Stimulated activated CD8-positive, alpha-beta memory T cell treated with anti-CD3 and anti-CD28 coated beads, Interleukin-4, amount 100 ng/mL, for 1 hour (primary cell): ENCODE measurements around the gene IL1RAPL2.
A peak's percentile ranks its signal among the peaks of the same experiment; 100 is the strongest.
"Not testable (repeated sequence)": the region's sequence is repeated elsewhere in the genome, so short reads cannot be mapped to it uniquely, and the experiment has no call there.

Experiments
- DNase-seq, 2 donors: peaks; one replicate each; pipeline ENCODE4 v3.0.0-alpha.2; 2020; ENCODE audit warnings: low read depth in 2 of 2, low spot score in 1 of 2

IL1RAPL2 gene

GRCh38 chrX:104854188-104854587 is 288.2 kb downstream of the IL1RAPL2 start:
- DNase-seq, result no peak

GRCh38 chrX:104854790-104855340 is 288.9 kb downstream of the IL1RAPL2 start:
- no peak for DNase-seq

DNA sequence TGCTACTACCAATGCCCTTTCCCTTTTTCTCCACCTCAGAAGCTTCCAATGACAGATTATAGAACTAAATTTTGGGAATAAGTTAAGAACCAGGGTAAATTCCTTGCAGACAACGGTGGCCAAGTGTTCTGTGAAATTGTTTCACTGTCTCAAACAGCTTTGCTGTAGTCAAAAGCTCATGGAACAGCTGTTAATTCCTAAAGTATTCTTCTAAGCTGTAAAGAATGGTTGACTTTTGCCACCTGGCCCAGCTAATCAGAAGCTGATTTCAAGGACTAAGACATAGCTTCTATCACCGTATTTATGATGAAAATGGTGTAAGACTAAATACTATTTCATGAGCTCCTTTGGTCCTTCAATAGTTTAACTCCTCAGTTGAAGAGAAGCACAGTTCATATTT is 297.5 kb downstream of the IL1RAPL2 start:
- DNase-seq, result no peak

GRCh38 chrX:104864296-104864695 is 298.3 kb downstream of the IL1RAPL2 start:
- DNase-seq, result no peak

DNA sequence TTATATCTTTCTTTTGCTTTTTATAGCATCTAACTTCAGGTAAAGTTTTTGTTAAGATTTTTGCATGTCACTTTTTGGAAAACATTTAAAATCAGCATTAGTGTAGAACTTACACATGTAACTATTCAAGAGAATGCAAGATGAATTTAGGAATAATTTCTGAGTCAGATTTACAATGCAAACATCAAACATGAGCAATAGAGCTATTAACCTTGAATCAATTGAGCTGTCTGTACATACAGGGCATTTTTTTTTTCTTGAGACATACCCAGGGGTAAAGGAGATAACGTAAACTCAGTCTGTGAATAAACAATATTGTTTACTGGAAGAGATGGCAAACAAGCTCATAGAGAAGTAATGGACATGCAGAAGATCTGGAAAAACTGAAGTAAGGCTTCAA is 311.5 kb downstream of the IL1RAPL2 start:
- no peak for DNase-seq

DNA sequence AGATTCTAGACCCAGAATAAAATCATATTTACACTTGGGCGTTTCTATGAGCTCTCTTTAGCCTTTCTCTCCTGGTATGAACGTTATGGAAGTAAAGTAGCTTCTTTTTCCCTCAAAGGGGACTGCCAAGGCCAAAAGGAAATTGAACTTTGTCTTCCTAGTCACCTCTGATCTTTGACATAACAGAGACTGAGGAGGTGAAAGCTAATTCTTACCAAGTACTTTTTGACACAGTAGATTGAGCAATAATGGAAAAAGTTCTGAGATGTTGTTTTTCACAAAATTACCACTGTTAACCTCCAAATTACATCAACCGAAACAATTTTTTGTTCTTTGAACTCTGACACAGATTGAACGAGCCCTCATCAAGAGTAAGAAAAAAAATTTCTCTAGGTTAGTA is 336.1 kb downstream of the IL1RAPL2 start:
- no peak for DNase-seq

DNA sequence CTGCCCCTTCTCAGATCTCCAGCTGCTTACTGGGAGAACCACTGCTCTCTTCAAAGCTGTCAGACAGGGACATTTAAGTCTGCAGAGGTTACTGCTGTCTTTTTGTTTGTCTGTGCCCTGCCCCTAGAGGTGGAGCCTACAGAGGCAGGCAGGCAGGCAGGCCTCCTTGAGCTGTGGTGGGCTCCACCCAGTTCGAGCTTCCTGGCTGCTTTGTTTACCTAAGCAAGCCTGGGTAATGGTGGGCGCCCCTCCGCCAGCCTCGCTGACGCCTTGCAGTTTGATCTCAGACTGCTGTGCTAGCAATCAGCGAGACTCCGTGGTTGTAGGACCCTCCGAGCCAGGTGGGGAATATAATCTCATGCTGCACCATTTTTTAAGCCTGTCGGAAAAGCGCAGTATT is 343.7 kb downstream of the IL1RAPL2 start:
- not testable (repeated sequence) for DNase-seq

DNA sequence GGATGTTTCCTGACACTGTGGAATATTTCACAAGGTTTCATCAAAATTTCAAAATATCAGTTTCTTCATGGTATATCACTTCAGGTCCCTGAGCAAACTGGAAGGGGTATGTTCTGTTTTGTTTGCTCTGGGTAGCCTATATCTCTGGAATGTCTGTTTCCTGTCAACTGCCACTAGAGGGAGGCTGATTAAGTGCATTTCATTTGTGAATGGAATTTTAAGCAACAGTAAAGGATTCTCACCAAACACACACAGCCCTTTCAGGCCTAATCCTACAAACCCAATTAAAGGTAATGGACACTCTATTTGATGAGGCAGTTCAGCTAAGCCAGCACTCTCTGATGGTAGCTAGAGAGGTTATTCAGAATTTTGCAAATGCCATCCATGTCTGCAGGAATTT is 347.3 kb downstream of the IL1RAPL2 start:
- DNase-seq, result no peak

- not testable (repeated sequence) for DNase-seq
These were observed 348.7 kb downstream of the IL1RAPL2 start for GRCh38 chrX:104914686-104915085.

DNA sequence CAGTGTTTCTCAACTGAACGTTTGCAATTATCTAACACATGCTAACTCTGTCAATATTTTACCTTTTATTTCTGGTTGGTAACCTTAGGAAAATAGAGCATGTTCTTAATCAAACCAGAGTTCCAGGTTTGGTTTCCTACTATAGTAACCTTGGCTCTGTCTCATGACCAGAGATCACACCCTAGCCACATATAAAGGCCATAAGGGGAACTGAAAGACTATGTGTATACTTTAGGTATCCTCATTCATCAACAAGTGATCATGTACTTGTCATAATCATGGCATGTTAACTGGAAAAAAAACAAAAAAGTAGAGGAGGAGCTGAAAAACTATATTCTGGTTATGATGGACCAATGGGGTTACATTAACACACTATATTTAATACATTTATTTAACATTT is 352.1 kb downstream of the IL1RAPL2 start:
- no peak for DNase-seq

GRCh38 chrX:104921584-104922205 is 355.7 kb downstream of the IL1RAPL2 start:
- no peak for DNase-seq

DNA sequence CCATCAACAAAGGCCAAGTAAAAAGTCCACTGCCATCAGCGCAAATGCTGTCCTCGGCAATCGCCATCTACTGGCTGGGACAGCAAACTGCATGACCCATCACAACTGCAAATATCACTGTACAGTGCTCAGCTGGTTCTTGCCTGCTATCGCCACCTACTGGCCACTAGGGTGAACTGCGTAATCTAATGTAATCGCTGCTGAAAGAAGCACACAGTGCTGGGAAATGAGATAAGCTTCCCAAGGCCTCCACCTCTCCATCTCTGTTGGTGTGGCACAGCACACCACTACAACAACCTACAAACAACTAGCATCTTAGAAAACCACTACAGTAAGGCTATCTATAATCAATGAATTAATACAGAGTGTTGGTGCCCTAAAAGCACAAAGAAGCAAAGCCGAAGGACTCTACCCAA is 356.2 kb downstream of the IL1RAPL2 start:
- DNase-seq, result peak; percentile 3 to 8

DNA sequence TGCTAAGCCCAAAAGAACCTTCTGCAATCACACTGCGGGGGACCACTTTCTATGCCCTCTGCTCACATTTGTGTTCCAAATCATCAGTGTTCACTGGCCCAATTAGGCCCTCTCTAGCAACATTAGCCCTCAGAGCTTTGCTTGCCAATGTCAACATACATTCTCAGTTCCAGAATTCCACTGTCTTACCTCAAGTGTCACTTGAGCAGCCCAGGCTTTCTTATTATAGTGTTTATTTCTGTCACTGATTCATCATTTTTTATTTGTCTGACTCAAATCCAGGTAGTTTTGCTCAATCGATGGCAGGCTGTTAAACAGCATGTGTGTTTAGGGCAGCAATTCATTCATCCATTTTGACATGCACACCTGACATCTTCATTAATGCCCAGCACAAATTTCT is 363.3 kb downstream of the IL1RAPL2 start:
- DNase-seq, result no peak

DNA sequence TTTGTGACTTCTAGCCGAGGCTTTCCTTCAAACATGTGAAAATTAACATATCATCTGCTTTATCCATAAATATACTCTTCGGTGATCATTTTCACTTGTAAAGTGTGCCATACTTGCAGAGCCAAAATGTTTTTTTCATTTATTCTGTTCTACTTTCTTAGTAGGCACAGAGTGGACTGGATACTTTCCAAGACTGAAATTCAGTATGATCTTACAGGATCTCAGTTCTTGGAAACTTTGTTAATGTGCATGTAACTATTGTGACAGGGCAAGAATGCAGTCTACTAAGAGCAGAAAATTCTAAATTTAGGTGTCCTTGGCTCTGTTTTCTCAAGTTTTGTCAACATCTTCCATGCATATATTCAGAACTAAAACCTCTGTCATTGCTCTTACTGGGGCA is 369.6 kb downstream of the IL1RAPL2 start:
- no peak for DNase-seq

DNA sequence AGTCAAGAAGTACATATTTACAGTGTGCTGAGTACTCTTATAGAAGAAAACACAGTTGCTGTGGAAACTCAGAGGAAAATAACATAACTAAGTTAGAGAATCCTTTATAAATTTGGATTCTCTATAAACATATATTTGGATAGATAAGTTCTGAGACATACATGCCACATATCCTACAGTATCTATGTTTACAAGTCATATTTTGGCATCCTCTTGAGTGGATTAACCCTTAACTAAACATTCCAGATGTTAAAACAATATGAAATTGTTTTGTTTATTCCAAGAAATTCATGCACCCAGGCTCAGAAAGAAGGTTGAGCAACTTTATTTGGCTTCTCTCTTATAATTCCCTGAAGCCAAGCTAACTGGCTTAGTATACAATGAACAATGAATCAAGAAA is 387.3 kb downstream of the IL1RAPL2 start:
- no peak for DNase-seq

- no peak for DNase-seq
These were observed 395.9 kb downstream of the IL1RAPL2 start for GRCh38 chrX:104961926-104962325.

DNA sequence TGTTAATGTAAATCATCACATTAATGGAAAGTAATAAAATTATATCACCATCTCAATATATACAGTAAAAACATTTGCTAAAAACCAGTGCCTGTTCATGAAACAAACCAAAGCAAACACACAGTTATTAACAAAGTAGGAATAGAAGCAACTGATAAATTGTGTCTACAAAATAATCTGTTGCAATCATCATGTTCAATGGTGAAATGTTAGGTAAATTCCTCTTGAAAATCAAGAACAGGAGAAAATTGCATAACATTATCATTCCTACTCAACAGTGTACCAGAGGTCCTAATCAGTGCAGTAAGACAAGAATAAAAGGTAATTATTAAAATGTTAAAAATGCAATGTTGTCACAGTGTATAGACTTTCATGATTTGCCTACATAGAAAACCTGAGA is 402.2 kb downstream of the IL1RAPL2 start:
- no peak for DNase-seq

DNA sequence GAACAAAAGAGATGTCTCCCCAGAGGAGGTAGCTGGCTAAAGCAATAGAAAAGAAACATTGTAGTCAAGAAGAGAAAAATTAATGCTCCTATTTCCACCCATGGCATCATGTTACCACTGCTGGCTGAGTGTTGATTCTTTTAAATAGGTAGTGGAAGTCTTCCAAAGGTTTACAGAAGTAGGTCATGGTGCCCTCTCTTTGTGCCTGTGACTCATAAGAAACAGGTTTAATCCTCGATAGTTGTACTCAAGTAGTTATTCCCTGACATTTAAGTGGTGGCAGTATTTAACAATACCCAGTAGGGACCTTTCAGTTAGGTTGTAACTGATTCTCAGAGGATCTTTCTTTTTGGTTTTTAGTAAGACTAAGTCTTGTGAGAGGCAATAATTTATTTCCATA is 406.7 kb downstream of the IL1RAPL2 start:
- no peak for DNase-seq

DNA sequence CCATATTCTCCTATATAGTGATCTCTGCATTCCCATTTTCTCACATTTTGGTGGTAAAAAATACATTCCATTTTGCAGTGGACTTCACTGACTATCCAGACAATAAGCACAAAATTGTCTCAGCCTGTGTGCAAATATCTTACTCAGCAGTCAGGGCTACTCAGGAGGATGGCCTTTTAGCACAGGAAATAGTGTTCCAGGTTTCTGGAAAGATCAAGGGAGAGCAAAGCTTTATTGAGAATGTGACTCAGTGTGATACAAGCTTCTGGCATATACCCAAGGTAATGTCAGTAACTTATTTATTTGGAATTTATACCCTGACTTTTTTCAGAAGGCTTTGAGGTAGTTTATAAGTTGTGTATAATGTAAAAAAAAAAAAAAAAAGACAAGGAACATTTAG is 421.1 kb downstream of the IL1RAPL2 start:
- DNase-seq, result no peak

DNA sequence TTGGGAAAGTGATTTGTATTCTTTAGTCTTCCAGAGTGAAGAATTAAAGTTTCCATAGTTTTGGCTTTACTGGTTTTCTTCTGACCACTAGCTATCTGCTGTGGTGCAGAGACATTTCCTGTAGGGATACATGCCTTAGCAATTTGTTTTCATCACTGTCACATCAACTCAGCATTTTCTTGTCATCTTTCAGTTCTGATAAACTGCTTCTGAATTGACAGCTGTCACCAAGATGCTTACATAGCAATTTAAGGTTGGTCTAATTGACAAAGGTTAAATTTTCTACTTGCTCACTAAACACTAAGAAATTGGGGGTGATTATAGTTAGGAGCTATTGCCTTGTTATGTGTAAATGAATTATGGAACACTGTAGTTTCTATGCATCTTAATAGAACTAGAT is 422.0 kb downstream of the IL1RAPL2 start:
- no peak for DNase-seq

- DNase-seq, result no peak
These were observed 429.5 kb downstream of the IL1RAPL2 start for GRCh38 chrX:104995546-104995945.

GRCh38 chrX:105006103-105006502 is 440.1 kb downstream of the IL1RAPL2 start:
- no peak for DNase-seq

- DNase-seq, result no peak
These were observed 441.0 kb downstream of the IL1RAPL2 start for GRCh38 chrX:105006996-105007395.
